Panc1 (cell line): Measurements from ENCODE around the gene SLC25A10. TPM values are rescaled to one million over a fixed set of nuclear protein-coding genes. Genes with fewer than 3 reads are reported as not detected.

Experiments
- ATAC-seq: fragments of 200-7000 bp; cut with Tn5 transposase; 2 replicates; pipeline ENCODE4 v1.9.1; 2020; ENCODE audit warnings: mild to moderate bottlenecking, moderate library complexity
- BruUV-seq: library from RNA; stranded (reverse); fragments of 400-500 nt; replicated peaks from 2 replicates; lab custom pipeline; 2021; lab: Mats Ljungman, UMichigan
- CTCF ChIA-PET: fragments of 300-600 bp; sonication (Branson Sonifier 250); formaldehyde crosslinking; loops from one replicate; lab custom pipeline; 2022; ENCODE audit warnings: antibody characterized with exemption; lab: Charles Lee
- POLR2A ChIA-PET: fragments of 300-600 bp; sonication (Branson Sonifier 250); formaldehyde crosslinking; loops from one replicate; lab custom pipeline; 2022; ENCODE audit warnings: antibody characterized with exemption; lab: Charles Lee
- DNase-seq: peaks from one replicate; pipeline ENCODE4 v3.0.0-alpha.2; 2010; ENCODE audit warnings: low read depth, low spot score
- H3K27ac ChIP-seq: 2 replicates; pipeline ENCODE4 v1.5.1; 2011; ENCODE audit warnings: mild to moderate bottlenecking, low read length, inconsistent platforms
- H3K27me3 ChIP-seq: fragments of 200-500 bp; sonication (Bioruptor generic); 2 replicates; pipeline ENCODE4 v1.6.0; 2014; ENCODE audit warnings: low read length, inconsistent platforms; ENCODE audit not compliant: control insufficient read depth, insufficient read depth
- H3K36me3 ChIP-seq: fragments of 200-500 bp; sonication (Bioruptor generic); 2 replicates; pipeline ENCODE4 v1.5.1; 2014; ENCODE audit warnings: inconsistent platforms, mild to moderate bottlenecking, low read length, moderate library complexity; ENCODE audit not compliant: control insufficient read depth, insufficient read depth
- H3K4me1 ChIP-seq: 2 replicates; pipeline ENCODE4 v1.5.1; 2011; ENCODE audit warnings: inconsistent platforms, mild to moderate bottlenecking, low read length, moderate library complexity; ENCODE audit not compliant: control insufficient read depth, insufficient read depth
- H3K4me3 ChIP-seq, 2 experiments: 2 replicates each; pipeline ENCODE4 v1.5.1; 2011 to 2012; ENCODE audit warnings: low read depth in 2 of 2, low read length in 2 of 2, mild to moderate bottlenecking in 2 of 2, inconsistent platforms in 1 of 2, moderate library complexity in 1 of 2
- H3K9me3 ChIP-seq: fragments of 200-500 bp; sonication (Bioruptor generic); 2 replicates; pipeline ENCODE4 v1.5.1; 2014; ENCODE audit warnings: low read depth, mild to moderate bottlenecking, inconsistent platforms, low read length, moderate library complexity; ENCODE audit not compliant: control insufficient read depth, insufficient read depth
- CTCF ChIP-seq: fragments of 450-650 bp; IDR thresholded peaks from 2 replicates; pipeline ENCODE4 v1.5.1; 2017; ENCODE audit warnings: mild to moderate bottlenecking
- POLR2AphosphoS5 ChIP-seq: IDR thresholded peaks from 2 replicates; pipeline ENCODE4 v1.6.1; 2012; ENCODE audit warnings: mild to moderate bottlenecking, low read depth, low read length, moderate library complexity
- SIN3A ChIP-seq: IDR thresholded peaks from 2 replicates; pipeline ENCODE4 v1.6.1; 2012; ENCODE audit warnings: low read depth, mild to moderate bottlenecking, low read length, moderate library complexity, borderline replicate concordance; ENCODE audit not compliant: insufficient read depth
- TCF7L2 ChIP-seq: IDR thresholded peaks from 2 replicates; pipeline ENCODE4 v1.6.1; 2011; ENCODE audit warnings: mild to moderate bottlenecking, low read depth, low read length, inconsistent platforms
- in situ Hi-C: cut with HindIII; loops from 2 replicates; pipeline ENCODE4 v1.10.0; 2016; ENCODE audit warnings: low sequenced_read_pairs, low pct_unique_long_range_greater_than_20kb
- intact Hi-C: fragments of 100-400 bp; cut with micrococcal nuclease; formaldehyde crosslinking; loops from one replicate; pipeline ENCODE4 v1.10.0; 2022; ENCODE audit not compliant: unreplicated experiment
- total RNA-seq: library from RNA; stranded (reverse); gene quantifications from one replicate; pipeline ENCODE4 v1.2.1, GENCODE V29; 2021; ENCODE audit not compliant: unreplicated experiment
- TF ChIP-seq, protein P1 (sequence below), 2 experiments: IDR thresholded peaks; 2 replicates each; pipeline ENCODE4 v1.6.1; 2011 to 2012; ENCODE audit warnings: low read depth in 2 of 2, control low read depth in 1 of 2, low read length in 1 of 2, mild to moderate bottlenecking in 1 of 2, moderate library complexity in 1 of 2; ENCODE audit not compliant: insufficient read depth in 1 of 2

Gene SLC25A10
- total RNA-seq, 1 experiment from 2014 or later, result 81.2 TPM

- Histone ChIP-seq H3K27me3 (no peaks in the 10 kb centered on the region), H3K27ac (peak overlapping the region; percentile 7; the same call in 1 of the 2 replicates), H3K4me1 (peaks cover 27% of the 10 kb centered on the region), H3K9me3 (no peaks in the 10 kb centered on the region), H3K36me3 (peaks cover 18% of the 10 kb centered on the region; the same call in 1 of the 2 replicates), H3K4me3 (no peak overlapping the region)
- ATAC-seq, result no peak
- DNase-seq, result no peak
- intact Hi-C loops, result no loop called here
- CTCF ChIA-PET, result no interaction called here
- POLR2A ChIA-PET, result interaction anchor here (0.5 kb wide), 1 partner anchor 518 kb away, joined by 4 read pairs; no protein-coding TSS in a partner anchor
- TF ChIP-seq SIN3A (no peak), POLR2AphosphoS5 (no peak; the same call in 1 of the 2 replicates), CTCF (no peak)
- TF ChIP-seq, protein P1, sequence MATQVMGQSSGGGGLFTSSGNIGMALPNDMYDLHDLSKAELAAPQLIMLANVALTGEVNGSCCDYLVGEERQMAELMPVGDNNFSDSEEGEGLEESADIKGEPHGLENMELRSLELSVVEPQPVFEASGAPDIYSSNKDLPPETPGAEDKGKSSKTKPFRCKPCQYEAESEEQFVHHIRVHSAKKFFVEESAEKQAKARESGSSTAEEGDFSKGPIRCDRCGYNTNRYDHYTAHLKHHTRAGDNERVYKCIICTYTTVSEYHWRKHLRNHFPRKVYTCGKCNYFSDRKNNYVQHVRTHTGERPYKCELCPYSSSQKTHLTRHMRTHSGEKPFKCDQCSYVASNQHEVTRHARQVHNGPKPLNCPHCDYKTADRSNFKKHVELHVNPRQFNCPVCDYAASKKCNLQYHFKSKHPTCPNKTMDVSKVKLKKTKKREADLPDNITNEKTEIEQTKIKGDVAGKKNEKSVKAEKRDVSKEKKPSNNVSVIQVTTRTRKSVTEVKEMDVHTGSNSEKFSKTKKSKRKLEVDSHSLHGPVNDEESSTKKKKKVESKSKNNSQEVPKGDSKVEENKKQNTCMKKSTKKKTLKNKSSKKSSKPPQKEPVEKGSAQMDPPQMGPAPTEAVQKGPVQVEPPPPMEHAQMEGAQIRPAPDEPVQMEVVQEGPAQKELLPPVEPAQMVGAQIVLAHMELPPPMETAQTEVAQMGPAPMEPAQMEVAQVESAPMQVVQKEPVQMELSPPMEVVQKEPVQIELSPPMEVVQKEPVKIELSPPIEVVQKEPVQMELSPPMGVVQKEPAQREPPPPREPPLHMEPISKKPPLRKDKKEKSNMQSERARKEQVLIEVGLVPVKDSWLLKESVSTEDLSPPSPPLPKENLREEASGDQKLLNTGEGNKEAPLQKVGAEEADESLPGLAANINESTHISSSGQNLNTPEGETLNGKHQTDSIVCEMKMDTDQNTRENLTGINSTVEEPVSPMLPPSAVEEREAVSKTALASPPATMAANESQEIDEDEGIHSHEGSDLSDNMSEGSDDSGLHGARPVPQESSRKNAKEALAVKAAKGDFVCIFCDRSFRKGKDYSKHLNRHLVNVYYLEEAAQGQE (IDR thresholded peaks at IDR 0.05; ENCODE audit: insufficient read depth in 1 of 2, low read depth in 2 of 2, low read length in 1 of 2), result no peak
- no TSS peak for BruUV-seq
- in situ Hi-C loops, result no loop called here
Observed at GRCh38 chr17:81707725-81708646, 4.1 kb upstream of the SLC25A10 start.

- TF ChIP-seq POLR2AphosphoS5, result peak; percentile 53; the same call in 1 of the 2 replicates
- no peak for TF ChIP-seq TCF7L2
- TF ChIP-seq, protein P1 (IDR thresholded peaks at IDR 0.05; ENCODE audit: insufficient read depth in 1 of 2, low read depth in 2 of 2, low read length in 1 of 2), result no peak
- TF ChIP-seq SIN3A, result no peak
- no peak for DNase-seq
- ATAC-seq, result no peak
- no TSS peak for BruUV-seq
- in situ Hi-C loops (no loop called here), intact Hi-C loops (no loop called here)
- POLR2A ChIA-PET, result interaction anchor here (0.6 kb wide), 1 partner anchor 180 kb away, joined by 3 read pairs; no protein-coding TSS in a partner anchor
- no peaks in the 10 kb centered on the region for H3K9me3 ChIP-seq
- no peaks in the 10 kb centered on the region for H3K27me3 ChIP-seq
- H3K36me3 ChIP-seq, result peaks cover 13% of the 10 kb centered on the region; the same call in 1 of the 2 replicates
- H3K4me1 ChIP-seq, result peaks cover 35% of the 10 kb centered on the region
- CTCF ChIA-PET, result no interaction called here
- H3K4me3 ChIP-seq, result no peak overlapping the region
- H3K27ac ChIP-seq, result no peak overlapping the region; the same call in 1 of the 2 replicates
Observed at GRCh38 chr17:81708739-81709185, 3.3 kb upstream of the SLC25A10 start.
